B cell (primary cell): ENCODE results near the gene SCN4B. TPM values are rescaled to one million over a fixed set of nuclear protein-coding genes. Genes with fewer than 3 reads are reported as not detected.

ENCODE experiments used
- ATAC-seq: fragments of 200-7000 bp; cut with Tn5 transposase; one replicate; pipeline ENCODE4 v1.10.0; 2021; ENCODE audit warnings: low read depth, mild to moderate bottlenecking, moderate number of reproducible peaks, moderate library complexity
- CTCF ChIA-PET: fragments of 350-600 bp; sonication (Branson Sonifier 250); formaldehyde crosslinking; loops from one replicate; lab custom pipeline; 2021; ENCODE audit warnings: antibody characterized with exemption, inconsistent platforms; lab: Charles Lee
- POLR2A ChIA-PET: fragments of 350-600 bp; sonication (Branson Sonifier 250); formaldehyde crosslinking; loops from one replicate; lab custom pipeline; 2021; ENCODE audit warnings: antibody characterized with exemption; lab: Charles Lee
- DNase-seq: peaks from one replicate; pipeline ENCODE4 v3.0.0; 2013
- H2AFZ ChIP-seq: 2 replicates; pipeline ENCODE4 v1.6.1; 2012; ENCODE audit warnings: mild to moderate bottlenecking, low read depth, low read length; ENCODE audit not compliant: insufficient read depth, poor library complexity, severe bottlenecking
- H3K27ac ChIP-seq, 2 donors: 1 replicate in 1 of 2; 2 replicates in 1 of 2; pipeline ENCODE4 v1.5.1; 2012 to 2013; ENCODE audit warnings: low read length in 2 of 2, mild to moderate bottlenecking in 2 of 2, moderate library complexity in 1 of 2
- H3K27me3 ChIP-seq, 4 experiments: fragments of 200-600 bp in 1 of 4; sonication (generic) in 1 of 4; replicated peaks in 1 of 4; 1 replicate in 2 of 4; 2 replicates in 2 of 4; pipeline versions ENCODE4 v1.6.1 to v1.7.0; 2013 to 2016; ENCODE audit warnings: low read length in 3 of 4, mild to moderate bottlenecking in 2 of 4, mixed read lengths in 1 of 4, moderate library complexity in 1 of 4; ENCODE audit not compliant: insufficient read depth in 4 of 4, control insufficient read depth in 3 of 4; ENCODE audit errors: control extremely low read depth in 1 of 4
- H3K36me3 ChIP-seq, 2 experiments: replicated peaks in 1 of 2; 1 replicate in 1 of 2; 2 replicates in 1 of 2; pipeline versions ENCODE4 v1.6.1 to v1.7.1; 2013; ENCODE audit warnings: low read length in 1 of 2; ENCODE audit not compliant: insufficient read depth in 2 of 2, control insufficient read depth in 1 of 2; ENCODE audit errors: control extremely low read depth in 1 of 2, extremely low read depth in 1 of 2
- H3K4me1 ChIP-seq, 2 donors: fragments of 200-600 bp in 1 of 2; sonication (generic) in 1 of 2; 1 replicate in 1 of 2; 2 replicates in 1 of 2; pipeline versions ENCODE4 v1.5.1 to v1.6.1; 2013 to 2017; ENCODE audit warnings: low read length in 2 of 2; ENCODE audit not compliant: control insufficient read depth in 2 of 2, insufficient read depth in 2 of 2
- H3K4me2 ChIP-seq: replicated peaks from 2 replicates; pipeline ENCODE3; 2012; ENCODE audit warnings: mild to moderate bottlenecking, low read depth, low read length; ENCODE audit not compliant: poor library complexity, severe bottlenecking
- H3K4me3 ChIP-seq, 5 experiments: fragments of 200-600 bp in 1 of 5; sonication (generic) in 1 of 5; 1 replicate in 3 of 5; 2 replicates in 2 of 5; pipeline versions ENCODE4 v1.5.1 to v1.7.0; 2011 to 2016; ENCODE audit warnings: low read length in 4 of 5, mild to moderate bottlenecking in 4 of 5, low read depth in 2 of 5, control low read depth in 1 of 5, moderate library complexity in 1 of 5; ENCODE audit not compliant: insufficient read depth in 1 of 5; ENCODE audit errors: control extremely low read depth in 1 of 5, extremely low read depth in 1 of 5
- H3K79me2 ChIP-seq: fragments of 200-600 bp; sonication (generic); one replicate; pipeline ENCODE4 v1.6.0; 2016; ENCODE audit warnings: low read length; ENCODE audit not compliant: control insufficient read depth, insufficient read depth
- H3K9ac ChIP-seq: fragments of 200-600 bp; sonication (generic); 2 replicates; pipeline ENCODE4 v1.6.1; 2017; ENCODE audit warnings: mild to moderate bottlenecking, low read length, moderate library complexity
- H3K9me3 ChIP-seq, 3 donors: one replicate each; pipeline versions ENCODE4 v1.6.1 to v1.7.1; 2013; ENCODE audit warnings: low read length in 2 of 3; ENCODE audit not compliant: control insufficient read depth in 2 of 3, insufficient read depth in 1 of 3; ENCODE audit errors: control extremely low read depth in 1 of 3
- H4K20me1 ChIP-seq: 2 replicates; pipeline ENCODE4 v1.6.0; 2012; ENCODE audit warnings: mild to moderate bottlenecking, low read length; ENCODE audit not compliant: insufficient read depth, control insufficient read depth, poor library complexity, severe bottlenecking
- H3K27ac Mint-ChIP-seq: one replicate; pipeline ENCODE4 v1.8.0; 2021; ENCODE audit warnings: mixed read lengths
- H3K27me3 Mint-ChIP-seq: one replicate; pipeline ENCODE4 v1.8.0; 2021; ENCODE audit warnings: mixed read lengths
- H3K4me1 Mint-ChIP-seq: one replicate; pipeline ENCODE4 v1.8.0; 2021; ENCODE audit warnings: mixed read lengths
- H3K4me3 Mint-ChIP-seq: one replicate; pipeline ENCODE4 v1.8.0; 2021; ENCODE audit warnings: mixed read lengths
- H3K9me3 Mint-ChIP-seq: one replicate; pipeline ENCODE4 v1.8.0; 2022; ENCODE audit warnings: mixed read lengths; ENCODE audit not compliant: insufficient read depth
- CTCF ChIP-seq: fragments of 200-600 bp; IDR thresholded peaks from one replicate; pipeline ENCODE4 v1.8.0; 2022; ENCODE audit warnings: antibody characterized with exemption, mild to moderate bottlenecking
- EZH2 ChIP-seq: IDR thresholded peaks from 2 replicates; pipeline ENCODE4 v1.6.1; 2012; ENCODE audit warnings: borderline replicate concordance, low read depth, mild to moderate bottlenecking, moderate library complexity, low read length; ENCODE audit not compliant: insufficient read depth, poor library complexity, severe bottlenecking
- WGBS: methylation state at CpG from one replicate; pipeline ENCODE4 v1.1.5; 2013; ENCODE audit warnings: missing lambda C conversion rate; ENCODE audit not compliant: insufficient coverage; 5-methylcytosine and 5-hydroxymethylcytosine counted together
- intact Hi-C: fragments of 100-400 bp; cut with micrococcal nuclease; formaldehyde crosslinking; loops from one replicate; pipeline ENCODE4 v1.10.0; 2022
- polyA plus RNA-seq: library from polyadenylated mRNA; depleted of rRNA; stranded (reverse); fragments of >200 nt; gene quantifications from 2 replicates; pipeline ENCODE4 v1.2.3, GENCODE V29; 2012
- total RNA-seq, 2 donors: library from RNA; stranded (reverse); fragments of 120-200 nt in 1 of 2; gene quantifications; 1 replicate in 1 of 2; 2 replicates in 1 of 2; pipeline versions ENCODE4 v1.2.3 to v1.2.4, GENCODE V29; 2013 to 2022

SCN4B gene
- total and polyA plus RNA-seq, 2 donors (not counting 1 experiment from before 2014, with no cell fraction given) = not detected

GRCh38 chr11:118175993-118176777 is 23.6 kb upstream of the SCN4B start, which contains the start of gene SCN2B:
Gene SCN2B, minus strand, starts transcription at chr11:118176639. Its CDS starts 208 bp downstream, at chr11:118176431.
- H3K27ac ChIP-seq = no peak within 1 kb of the TSS
- no peaks in the 10 kb centered on the region for H3K9me3 Mint-ChIP-seq
- no peak for TF ChIP-seq EZH2
- TF ChIP-seq CTCF = no peak
- peaks cover 3% of the 10 kb centered on the region for H3K4me1 Mint-ChIP-seq
- H3K79me2 ChIP-seq = no peaks in the 10 kb centered on the region
- no peak within 1 kb of the TSS for H3K4me3 ChIP-seq
- no peaks in the 10 kb centered on the region for H3K9me3 ChIP-seq
- DNase-seq = no peak
- H3K36me3 ChIP-seq = no peaks in the 10 kb centered on the region
- CTCF ChIA-PET = interaction anchor here (0.8 to 8.8 kb wide), 2 partner anchors 19 to 31 kb away, joined by 3 to 96 read pairs; no protein-coding TSS in a partner anchor
- H3K27ac Mint-ChIP-seq = no peak within 1 kb of the TSS
- H3K4me2 ChIP-seq = no peak within 1 kb of the TSS
- peaks cover 0 to 5% of the 10 kb centered on the region in 2 donors for H3K4me1 ChIP-seq
- POLR2A ChIA-PET = no interaction called here
- WGBS = 75% methylated on average over 7 of the region's 14 CpGs
- H3K27me3 Mint-ChIP-seq = peaks cover 32% of the 10 kb centered on the region
- intact Hi-C loops = no loop called here
- H2AFZ ChIP-seq = no peak within 1 kb of the TSS
- no peak for ATAC-seq
- H3K9ac ChIP-seq = no peak within 1 kb of the TSS
- H4K20me1 ChIP-seq = no peaks in the 10 kb centered on the region
- H3K4me3 Mint-ChIP-seq = no peak within 1 kb of the TSS
- peaks cover 0 to 15% (median 0%) of the 10 kb centered on the region in 4 experiments for H3K27me3 ChIP-seq
